ENCODE results near the gene MBD3L5. TPM values are rescaled to one million over a fixed set of nuclear protein-coding genes. Genes with fewer than 3 reads are reported as not detected.
"Not testable (repeated sequence)": the region's sequence is repeated elsewhere in the genome, so short reads cannot be mapped to it uniquely, and the experiment has no call there.

MBD3L5 gene
- polyA plus RNA-seq, 3 donors, result not detected

DNA sequence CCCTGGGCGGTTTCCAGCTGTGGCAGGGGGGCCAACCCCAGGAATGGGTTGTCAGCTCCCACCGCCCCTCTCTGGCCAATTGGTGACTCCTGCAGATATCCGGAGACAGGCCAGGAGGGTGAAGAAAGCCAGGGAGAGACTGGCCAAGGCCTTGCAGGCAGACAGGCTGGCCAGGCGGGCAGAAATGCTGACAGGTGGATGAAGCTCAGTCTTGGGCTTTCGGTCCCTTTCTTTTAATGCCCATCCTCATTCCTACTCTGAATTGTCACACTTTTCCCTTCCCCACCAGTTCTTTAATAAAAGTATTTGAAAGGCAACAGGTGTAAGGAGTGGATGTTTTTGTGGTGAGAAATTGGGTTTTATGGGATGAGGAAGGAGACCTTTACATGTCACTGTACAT, 21.0 kb downstream of the MBD3L5 start:
- H3K9ac ChIP-seq (ENCODE audit: insufficient read depth, low read length, poor library complexity, severe bottlenecking); H2AFZ ChIP-seq (ENCODE audit: insufficient read depth, low read depth, low read length, poor library complexity, severe bottlenecking); H3K4me2 ChIP-seq (replicated peaks; ENCODE audit: extremely low read depth, low read length, poor library complexity, severe bottlenecking); H3K36me3 Mint-ChIP-seq; H3K27me3 Mint-ChIP-seq (ENCODE audit: low read depth in 3 of 3); H4K20me1 ChIP-seq (ENCODE audit: insufficient read depth, low read length); H3K27ac Mint-ChIP-seq; H3K9me3 Mint-ChIP-seq; H3K27ac ChIP-seq (ENCODE audit: low read depth in 1 of 2, low read length in 2 of 2); H3K4me3 ChIP-seq (replicated peaks in 1 of 3; ENCODE audit: low read depth in 2 of 3, low read length in 3 of 3); H3K4me3 Mint-ChIP-seq; H3K4me1 ChIP-seq (ENCODE audit: control insufficient read depth in 1 of 2, insufficient read depth in 2 of 2, low read length in 2 of 2); H3K36me3 ChIP-seq (replicated peaks in 1 of 2; ENCODE audit: control insufficient read depth in 1 of 2, insufficient read depth in 2 of 2, low read length in 2 of 2); H3K9me3 ChIP-seq (replicated peaks in 1 of 2; ENCODE audit: control insufficient read depth in 1 of 2, insufficient read depth in 1 of 2, low read length in 2 of 2); intact Hi-C loops (cut with micrococcal nuclease); H3K79me2 ChIP-seq (ENCODE audit: insufficient read depth, low read length); DNase-seq; H3K4me1 Mint-ChIP-seq; H3K27me3 ChIP-seq (ENCODE audit: control insufficient read depth in 2 of 2, insufficient read depth in 2 of 2, low read length in 2 of 2): not testable (repeated sequence)
- WGBS (ENCODE audit: insufficient coverage), result no CpG with 5 or more reads among the region's 5 CpGs

DNA sequence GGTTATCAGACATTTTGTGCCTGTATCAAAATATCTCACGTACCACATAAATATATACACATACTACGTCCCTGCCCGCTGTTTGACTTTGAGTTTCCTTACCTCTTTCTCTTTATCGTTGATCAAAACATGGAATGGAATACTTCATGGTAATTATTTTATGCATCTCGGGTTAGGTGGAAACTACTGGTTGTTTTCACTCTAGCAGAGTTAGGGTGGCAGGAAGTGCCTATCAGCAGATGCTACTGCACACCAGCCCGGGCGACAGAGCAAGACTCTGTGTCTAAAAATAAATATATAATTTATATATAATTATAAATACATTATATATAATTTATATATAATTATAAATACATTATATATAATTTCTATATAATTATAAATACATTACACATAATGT, 22.5 kb downstream of the MBD3L5 start:
- H3K4me3 ChIP-seq (replicated peaks in 1 of 3; ENCODE audit: low read depth in 2 of 3, low read length in 3 of 3); H3K79me2 ChIP-seq (ENCODE audit: insufficient read depth, low read length); H3K4me2 ChIP-seq (replicated peaks; ENCODE audit: extremely low read depth, low read length, poor library complexity, severe bottlenecking); H4K20me1 ChIP-seq (ENCODE audit: insufficient read depth, low read length); H3K36me3 ChIP-seq (replicated peaks in 1 of 2; ENCODE audit: control insufficient read depth in 1 of 2, insufficient read depth in 2 of 2, low read length in 2 of 2); intact Hi-C loops (cut with micrococcal nuclease); H3K4me1 Mint-ChIP-seq; DNase-seq; H3K9me3 Mint-ChIP-seq; H3K4me1 ChIP-seq (ENCODE audit: control insufficient read depth in 1 of 2, insufficient read depth in 2 of 2, low read length in 2 of 2); H3K27me3 ChIP-seq (ENCODE audit: control insufficient read depth in 2 of 2, insufficient read depth in 2 of 2, low read length in 2 of 2); H2AFZ ChIP-seq (ENCODE audit: insufficient read depth, low read depth, low read length, poor library complexity, severe bottlenecking); H3K27ac Mint-ChIP-seq; H3K27ac ChIP-seq (ENCODE audit: low read depth in 1 of 2, low read length in 2 of 2); H3K4me3 Mint-ChIP-seq; H3K9ac ChIP-seq (ENCODE audit: insufficient read depth, low read length, poor library complexity, severe bottlenecking); H3K36me3 Mint-ChIP-seq; H3K9me3 ChIP-seq (replicated peaks in 1 of 2; ENCODE audit: control insufficient read depth in 1 of 2, insufficient read depth in 1 of 2, low read length in 2 of 2); H3K27me3 Mint-ChIP-seq (ENCODE audit: low read depth in 3 of 3): not testable (repeated sequence)
- no CpG with 5 or more reads among the region's 7 CpGs for WGBS (ENCODE audit: insufficient coverage)

DNA sequence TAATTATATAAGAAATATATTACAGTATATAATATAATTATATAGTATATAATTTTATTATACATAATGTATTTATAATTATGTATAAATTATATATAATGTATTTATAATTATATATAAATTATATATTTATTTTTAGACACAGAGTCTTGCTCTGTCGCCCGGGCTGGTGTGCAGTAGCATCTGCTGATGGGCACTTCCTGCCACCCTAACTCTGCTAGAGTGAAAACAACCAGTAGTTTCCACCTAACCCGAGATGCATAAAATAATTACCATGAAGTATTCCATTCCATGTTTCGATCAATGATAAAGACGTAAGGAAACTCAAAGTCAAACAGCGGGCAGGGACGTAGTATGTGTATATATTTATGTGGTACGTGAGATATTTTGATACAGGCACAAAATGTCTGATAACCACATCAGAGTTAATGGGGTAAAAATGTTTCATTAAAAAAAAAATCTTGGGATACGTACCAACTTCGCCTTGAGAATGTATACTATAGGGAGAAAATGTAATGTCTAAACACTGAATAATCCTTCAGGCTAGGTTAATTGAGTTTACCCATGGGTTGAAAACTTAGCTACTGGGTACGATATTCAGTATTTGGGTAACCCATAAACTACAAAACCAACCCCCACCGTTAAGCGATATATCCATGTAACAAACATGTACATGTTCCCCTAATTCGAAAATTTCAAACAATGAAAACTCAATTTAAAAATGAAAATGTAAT, 24.4 kb downstream of the MBD3L5 start:
- 96% methylated on average over 4 of the region's 14 CpGs for WGBS (ENCODE audit: insufficient coverage)
- DNase-seq; H3K4me2 ChIP-seq (replicated peaks; ENCODE audit: extremely low read depth, low read length, poor library complexity, severe bottlenecking); intact Hi-C loops (cut with micrococcal nuclease); H3K27ac Mint-ChIP-seq; H3K27me3 Mint-ChIP-seq (ENCODE audit: low read depth in 3 of 3); H3K27me3 ChIP-seq (ENCODE audit: control insufficient read depth in 2 of 2, insufficient read depth in 2 of 2, low read length in 2 of 2); H3K4me3 Mint-ChIP-seq; H3K9ac ChIP-seq (ENCODE audit: insufficient read depth, low read length, poor library complexity, severe bottlenecking); H3K4me1 ChIP-seq (ENCODE audit: control insufficient read depth in 1 of 2, insufficient read depth in 2 of 2, low read length in 2 of 2); H3K9me3 Mint-ChIP-seq; H4K20me1 ChIP-seq (ENCODE audit: insufficient read depth, low read length); H3K36me3 Mint-ChIP-seq; H2AFZ ChIP-seq (ENCODE audit: insufficient read depth, low read depth, low read length, poor library complexity, severe bottlenecking); H3K4me1 Mint-ChIP-seq; H3K27ac ChIP-seq (ENCODE audit: low read depth in 1 of 2, low read length in 2 of 2); H3K36me3 ChIP-seq (replicated peaks in 1 of 2; ENCODE audit: control insufficient read depth in 1 of 2, insufficient read depth in 2 of 2, low read length in 2 of 2); H3K4me3 ChIP-seq (replicated peaks in 1 of 3; ENCODE audit: low read depth in 2 of 3, low read length in 3 of 3); H3K79me2 ChIP-seq (ENCODE audit: insufficient read depth, low read length); H3K9me3 ChIP-seq (replicated peaks in 1 of 2; ENCODE audit: control insufficient read depth in 1 of 2, insufficient read depth in 1 of 2, low read length in 2 of 2): not testable (repeated sequence)

DNA sequence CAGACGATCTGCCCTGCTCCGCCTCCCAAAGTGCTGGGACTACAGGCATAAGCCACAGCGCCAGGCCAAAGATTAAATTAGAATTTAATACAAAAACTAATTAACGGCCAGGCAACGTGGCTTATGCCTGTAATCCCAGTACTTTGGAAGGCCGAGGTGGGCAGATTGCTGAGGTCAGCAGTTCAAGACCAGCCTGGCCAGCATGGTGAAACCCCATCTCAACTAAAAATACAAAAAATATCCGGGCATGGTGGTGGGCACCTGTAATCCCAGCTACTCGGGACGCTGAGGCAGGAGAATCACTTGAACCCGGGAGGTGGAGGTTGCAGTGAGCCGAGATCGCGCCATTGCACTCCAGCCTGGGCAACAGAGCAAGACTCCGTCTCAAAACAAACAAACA, 25.3 kb downstream of the MBD3L5 start:
- 100% methylated on average over 3 of the region's 14 CpGs for WGBS (ENCODE audit: insufficient coverage)
- DNase-seq; H3K4me2 ChIP-seq (replicated peaks; ENCODE audit: extremely low read depth, low read length, poor library complexity, severe bottlenecking); H3K27me3 Mint-ChIP-seq (ENCODE audit: low read depth in 3 of 3); H3K27ac ChIP-seq (ENCODE audit: low read depth in 1 of 2, low read length in 2 of 2); H3K4me1 Mint-ChIP-seq; H3K27me3 ChIP-seq (ENCODE audit: control insufficient read depth in 2 of 2, insufficient read depth in 2 of 2, low read length in 2 of 2); intact Hi-C loops (cut with micrococcal nuclease); H4K20me1 ChIP-seq (ENCODE audit: insufficient read depth, low read length); H3K9me3 Mint-ChIP-seq; H3K9me3 ChIP-seq (replicated peaks in 1 of 2; ENCODE audit: control insufficient read depth in 1 of 2, insufficient read depth in 1 of 2, low read length in 2 of 2); H3K4me3 ChIP-seq (replicated peaks in 1 of 3; ENCODE audit: low read depth in 2 of 3, low read length in 3 of 3); H3K9ac ChIP-seq (ENCODE audit: insufficient read depth, low read length, poor library complexity, severe bottlenecking); H3K4me3 Mint-ChIP-seq; H3K36me3 ChIP-seq (replicated peaks in 1 of 2; ENCODE audit: control insufficient read depth in 1 of 2, insufficient read depth in 2 of 2, low read length in 2 of 2); H3K79me2 ChIP-seq (ENCODE audit: insufficient read depth, low read length); H3K4me1 ChIP-seq (ENCODE audit: control insufficient read depth in 1 of 2, insufficient read depth in 2 of 2, low read length in 2 of 2); H3K36me3 Mint-ChIP-seq; H2AFZ ChIP-seq (ENCODE audit: insufficient read depth, low read depth, low read length, poor library complexity, severe bottlenecking): not testable (repeated sequence)
- peak overlapping the region in 1 of 7 donors; percentile 24 for H3K27ac Mint-ChIP-seq

Measured in CD14-positive monocyte (primary cell).